Measurements from ENCODE around the gene TFCP2. TPM values are rescaled to one million over a fixed set of nuclear protein-coding genes. Genes with fewer than 3 reads are reported as not detected.

TFCP2 gene
- total RNA-seq, 2 experiments from 2014 or later: 23.6 to 25.4 TPM

DNA sequence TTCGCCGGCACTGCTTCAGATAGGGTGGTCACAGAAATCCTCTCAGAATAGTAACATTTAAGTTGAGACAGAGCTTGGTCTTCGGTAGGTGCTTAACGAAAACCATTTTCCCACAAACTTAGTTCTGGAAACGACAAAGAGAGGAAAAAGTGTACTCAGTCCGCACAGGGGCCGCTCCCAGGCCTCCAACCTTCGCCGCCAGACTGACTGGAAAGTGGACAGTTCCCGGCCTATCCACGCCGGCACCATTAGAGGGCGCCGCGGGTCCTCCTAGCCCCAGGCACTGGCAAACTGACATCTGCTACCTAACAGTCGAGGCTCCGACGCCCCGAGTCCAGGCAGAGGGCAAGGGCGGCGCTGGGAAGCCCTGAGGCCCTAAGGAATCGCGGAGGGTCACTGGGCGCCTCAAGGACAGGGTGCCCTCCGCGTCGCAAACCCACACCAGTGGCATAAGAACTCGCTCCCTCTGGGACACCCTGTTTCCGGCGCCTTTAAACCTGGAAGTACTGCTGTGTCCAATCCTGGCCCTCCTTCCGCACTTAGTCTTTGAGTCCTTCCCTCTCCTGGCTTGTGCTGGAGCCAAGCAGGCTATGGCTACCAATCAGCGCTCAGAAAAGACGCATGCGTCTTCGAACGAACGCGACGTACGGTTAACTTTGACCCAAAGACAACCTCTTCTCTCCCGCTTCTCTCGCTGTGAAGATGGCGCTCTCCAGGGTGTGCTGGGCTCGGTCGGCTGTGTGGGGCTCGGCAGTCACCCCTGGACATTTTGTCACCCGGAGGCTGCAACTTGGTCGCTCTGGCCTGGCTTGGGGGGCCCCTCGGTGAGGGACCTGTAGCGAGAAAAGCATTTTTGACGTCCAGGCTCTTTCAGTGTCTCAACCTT is 125.0 kb downstream of the TFCP2 start, which contains the start of gene LETMD1:
Gene LETMD1 (plus strand): TSS at position 673 of the 886 bp plus-strand sequence. CDS start 30 bp downstream, at position 703.
- DNase-seq: peak; percentile 95
- Mint-ChIP-seq H3K9me3 (no peaks in the 10 kb centered on the region), H3K27ac (peak within 1 kb of the TSS; percentile 93), H3K27me3 (ENCODE audit: low read depth) (no peaks in the 10 kb centered on the region), H3K4me1 (ENCODE audit: low read depth) (peaks cover 34% of the 10 kb centered on the region), H3K4me3 (peak within 1 kb of the TSS; percentile 93), H3K36me3 (ENCODE audit: low read depth) (peaks cover 17% of the 10 kb centered on the region)
- intact Hi-C loops (cut with micrococcal nuclease): loop anchor here (1.0 to 5.0 kb wide), 10 partner anchors 23 to 293 kb away; partner anchors contain the start of genes CSRNP2, DAZAP2, POU6F1 and TFCP2
- CTCF ChIA-PET: interaction anchor here (0.7 to 2.4 kb wide), 5 partner anchors 8 to 294 kb away, joined by 3 to 8 read pairs (median 3); partner anchors contain the start of gene POU6F1

Other genes with a start within 250 kb of the TFCP2 start
- gene HIGD1C, start 220.6 kb downstream of the TFCP2 start, total RNA-seq: not detected
- 10 to 100 TPM; 18.6 to 27.0 TPM for gene SLC11A2, start 146.8 kb downstream of the TFCP2 start, total RNA-seq
- gene LETMD1, start 124.8 kb downstream of the TFCP2 start, total RNA-seq: 10 to 100 TPM; 88.7 to 89.0 TPM
- gene CSRNP2, start 89.5 kb downstream of the TFCP2 start, total RNA-seq: 10 to 100 TPM in 1 of 2 experiments, 1 to 10 TPM in 1; 8.4 to 11.0 TPM
- gene POU6F1, start 44.9 kb upstream of the TFCP2 start, total RNA-seq: 1 to 10 TPM; 7.8 TPM
- gene DAZAP2, start 65.7 kb upstream of the TFCP2 start, total RNA-seq: 100 to 1,000 TPM; 106 to 107 TPM
- gene SMAGP, start 97.3 kb upstream of the TFCP2 start, total RNA-seq: 1 to 10 TPM in 1 of 2 experiments, under 1 TPM in 1; 0.54 to 1.2 TPM
- gene BIN2, start 151.0 kb upstream of the TFCP2 start, total RNA-seq: 10 to 100 TPM; 32.9 to 33.8 TPM
- gene CELA1, start 173.5 kb upstream of the TFCP2 start, total RNA-seq: under 1 TPM in 1 of 2 experiments, not detected in 1; 0.29 TPM
- 1 to 10 TPM; 5.1 to 5.4 TPM for gene GALNT6, start 218.3 kb upstream of the TFCP2 start, total RNA-seq